HG02642 (cell line): ENCODE measurements around the gene DNAJA3.
"Not testable (repeated sequence)": the region's sequence is repeated elsewhere in the genome, so short reads cannot be mapped to it uniquely, and the experiment has no call there.

ENCODE experiments used
- ATAC-seq: cut with Tn5 transposase; IDR thresholded peaks from one replicate; pipeline ENCODE4 v1.9.1; 2021; ENCODE audit warnings: mild to moderate bottlenecking; ENCODE audit not compliant: unreplicated experiment, poor library complexity

Gene DNAJA3

GRCh38 chr16:4386951-4387565, 38.6 kb upstream of the DNAJA3 start:
- no peak for ATAC-seq

GRCh38 chr16:4387781-4388180, 37.9 kb upstream of the DNAJA3 start:
- ATAC-seq, result no peak

- ATAC-seq, result no peak
These were observed 37.2 kb upstream of the DNAJA3 start for GRCh38 chr16:4388271-4389021.

- ATAC-seq, result no peak
These were observed 36.4 kb upstream of the DNAJA3 start for GRCh38 chr16:4389051-4389955.

GRCh38 chr16:4390266-4391260, 35.1 kb upstream of the DNAJA3 start:
- no peak for ATAC-seq

- ATAC-seq, result no peak
These were observed 33.9 kb upstream of the DNAJA3 start for GRCh38 chr16:4391631-4392381.

- no peak for ATAC-seq
These were observed 33.1 kb upstream of the DNAJA3 start for GRCh38 chr16:4392382-4393239.

- ATAC-seq, result no peak
These were observed 32.4 kb upstream of the DNAJA3 start for GRCh38 chr16:4393240-4393600.

- ATAC-seq, result not testable (repeated sequence)
These were observed 31.8 kb upstream of the DNAJA3 start for GRCh38 chr16:4393850-4394249.

GRCh38 chr16:4395055-4395726, 30.5 kb upstream of the DNAJA3 start:
- no peak for ATAC-seq

- no peak for ATAC-seq
These were observed 26.5 kb upstream of the DNAJA3 start for GRCh38 chr16:4399001-4399730.

GRCh38 chr16:4401094-4401501, 24.6 kb upstream of the DNAJA3 start:
- no peak for ATAC-seq

GRCh38 chr16:4401510-4401909, 24.2 kb upstream of the DNAJA3 start:
- ATAC-seq, result no peak

GRCh38 chr16:4402439-4403132, 23.1 kb upstream of the DNAJA3 start:
- ATAC-seq, result peak; percentile 52

- ATAC-seq, result no peak
These were observed 22.3 kb upstream of the DNAJA3 start for GRCh38 chr16:4403133-4403949.
